ENCODE results near the gene HCFC2. TPM values are rescaled to one million over a fixed set of nuclear protein-coding genes. Genes with fewer than 3 reads are reported as not detected.

HCFC2 gene
- total RNA-seq, 2 donors from 2014 or later, result 14.5 to 15.8 TPM

DNA sequence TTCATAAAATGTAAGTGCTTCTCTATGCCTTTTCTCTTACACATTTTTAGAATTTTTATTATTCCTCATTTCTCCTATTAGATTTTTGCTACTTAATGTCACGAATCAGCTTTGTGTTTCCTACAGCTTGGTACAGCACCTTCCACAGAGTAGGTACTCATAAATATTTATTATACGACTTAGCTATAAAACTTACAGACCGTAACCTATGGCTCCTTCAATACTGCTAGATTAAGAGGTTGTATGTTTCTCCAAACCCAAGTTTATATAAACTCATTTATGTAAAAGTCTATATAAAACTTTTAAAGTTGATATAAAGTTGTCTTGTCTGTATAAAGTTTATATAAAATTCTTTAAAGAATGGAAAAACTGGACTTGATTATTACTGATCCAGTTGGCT is 62.2 kb downstream of the HCFC2 start:
- intact Hi-C loops (cut with DNase I), result no loop called here
- Histone ChIP-seq H3K4me1 (peaks cover 9% of the 10 kb centered on the region), H3K27me3 (no peaks in the 10 kb centered on the region), H3K9me3 (no peaks in the 10 kb centered on the region), H3K4me3 (no peak overlapping the region), H3K27ac (no peak overlapping the region), H3K36me3 (replicated peaks in 1 of 2; ENCODE audit: insufficient read depth in 1 of 2, low read depth in 2 of 2) (peaks cover 0 to 9% of the 10 kb centered on the region in 2 donors)
- TF ChIP-seq, protein P1, sequence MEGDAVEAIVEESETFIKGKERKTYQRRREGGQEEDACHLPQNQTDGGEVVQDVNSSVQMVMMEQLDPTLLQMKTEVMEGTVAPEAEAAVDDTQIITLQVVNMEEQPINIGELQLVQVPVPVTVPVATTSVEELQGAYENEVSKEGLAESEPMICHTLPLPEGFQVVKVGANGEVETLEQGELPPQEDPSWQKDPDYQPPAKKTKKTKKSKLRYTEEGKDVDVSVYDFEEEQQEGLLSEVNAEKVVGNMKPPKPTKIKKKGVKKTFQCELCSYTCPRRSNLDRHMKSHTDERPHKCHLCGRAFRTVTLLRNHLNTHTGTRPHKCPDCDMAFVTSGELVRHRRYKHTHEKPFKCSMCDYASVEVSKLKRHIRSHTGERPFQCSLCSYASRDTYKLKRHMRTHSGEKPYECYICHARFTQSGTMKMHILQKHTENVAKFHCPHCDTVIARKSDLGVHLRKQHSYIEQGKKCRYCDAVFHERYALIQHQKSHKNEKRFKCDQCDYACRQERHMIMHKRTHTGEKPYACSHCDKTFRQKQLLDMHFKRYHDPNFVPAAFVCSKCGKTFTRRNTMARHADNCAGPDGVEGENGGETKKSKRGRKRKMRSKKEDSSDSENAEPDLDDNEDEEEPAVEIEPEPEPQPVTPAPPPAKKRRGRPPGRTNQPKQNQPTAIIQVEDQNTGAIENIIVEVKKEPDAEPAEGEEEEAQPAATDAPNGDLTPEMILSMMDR (IDR thresholded peaks at IDR 0.05), result no peak
- TF ChIP-seq POLR2A (IDR thresholded peaks at IDR 0.05), result no peak
- ATAC-seq (no peak), DNase-seq (no peak)
- 93 to 95% methylated on average over 3 of the region's 3 CpGs for WGBS, 2 donors

DNA sequence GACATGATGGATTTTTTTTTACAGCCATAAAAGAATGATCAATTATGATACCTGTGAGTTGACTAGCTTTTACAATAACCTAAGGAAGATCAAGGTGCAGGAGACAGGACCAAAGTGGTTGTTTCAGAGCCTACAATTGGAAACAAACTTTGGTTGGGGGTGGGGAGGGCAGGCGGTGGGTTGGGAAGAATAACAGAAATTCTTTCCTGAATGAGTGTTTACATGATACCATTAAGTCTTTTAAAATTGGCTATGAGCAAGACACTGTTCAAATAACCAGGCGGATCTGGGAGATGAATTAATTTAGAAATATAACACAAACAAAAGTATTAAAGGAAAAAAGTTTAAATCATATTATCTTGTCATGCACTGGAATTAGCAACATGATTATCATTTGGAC is 66.4 kb downstream of the HCFC2 start:
- TF ChIP-seq POLR2A (IDR thresholded peaks at IDR 0.05), result no peak
- TF ChIP-seq, protein P1 (IDR thresholded peaks at IDR 0.05), result no peak
- H3K4me3 ChIP-seq, result no peak overlapping the region
- ATAC-seq (no peak), DNase-seq (no peak)
- peaks cover 34% of the 10 kb centered on the region for H3K4me1 ChIP-seq
- H3K27ac ChIP-seq, result no peak overlapping the region
- WGBS, 2 donors, result 57 to 69% methylated on average over 2 of the region's 2 CpGs
- H3K36me3 ChIP-seq (replicated peaks in 1 of 2; ENCODE audit: insufficient read depth in 1 of 2, low read depth in 2 of 2), result peaks cover 0 to 6% of the 10 kb centered on the region in 2 donors
- H3K27me3 ChIP-seq, result no peaks in the 10 kb centered on the region
- intact Hi-C loops (cut with DNase I), result no loop called here
- no peaks in the 10 kb centered on the region for H3K9me3 ChIP-seq

DNA sequence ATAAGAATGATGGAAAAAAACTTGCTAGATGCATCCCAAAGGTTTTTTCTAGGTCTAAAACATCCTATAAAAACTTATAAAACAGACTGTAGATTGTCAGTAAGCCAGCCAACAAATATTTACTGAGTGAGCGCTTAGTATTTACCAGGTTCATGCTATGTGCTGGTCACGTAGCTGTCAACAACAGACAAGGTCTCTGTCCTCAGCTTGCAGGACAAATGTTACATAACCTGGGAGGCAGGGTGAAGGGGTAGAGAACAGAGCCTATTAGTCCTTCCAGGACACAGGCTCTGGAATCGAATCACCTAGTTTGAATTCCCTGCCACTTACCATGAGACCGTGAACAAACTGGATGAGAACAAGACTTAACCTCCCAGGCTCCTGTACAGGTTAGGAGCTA is 67.3 kb downstream of the HCFC2 start:
- Histone ChIP-seq H3K36me3 (replicated peaks in 1 of 2; ENCODE audit: insufficient read depth in 1 of 2, low read depth in 2 of 2) (peaks cover 0 to 6% of the 10 kb centered on the region in 2 donors), H3K4me3 (no peak overlapping the region), H3K4me1 (peaks cover 41% of the 10 kb centered on the region), H3K27me3 (no peaks in the 10 kb centered on the region), H3K9me3 (no peaks in the 10 kb centered on the region), H3K27ac (no peak overlapping the region)
- ATAC-seq, result no peak
- 56 to 58% methylated on average over 4 of the region's 4 CpGs for WGBS, 2 donors
- TF ChIP-seq, protein P1 (IDR thresholded peaks at IDR 0.05), result no peak
- TF ChIP-seq POLR2A (IDR thresholded peaks at IDR 0.05), result no peak
- intact Hi-C loops (cut with DNase I), result no loop called here
- no peak for DNase-seq

DNA sequence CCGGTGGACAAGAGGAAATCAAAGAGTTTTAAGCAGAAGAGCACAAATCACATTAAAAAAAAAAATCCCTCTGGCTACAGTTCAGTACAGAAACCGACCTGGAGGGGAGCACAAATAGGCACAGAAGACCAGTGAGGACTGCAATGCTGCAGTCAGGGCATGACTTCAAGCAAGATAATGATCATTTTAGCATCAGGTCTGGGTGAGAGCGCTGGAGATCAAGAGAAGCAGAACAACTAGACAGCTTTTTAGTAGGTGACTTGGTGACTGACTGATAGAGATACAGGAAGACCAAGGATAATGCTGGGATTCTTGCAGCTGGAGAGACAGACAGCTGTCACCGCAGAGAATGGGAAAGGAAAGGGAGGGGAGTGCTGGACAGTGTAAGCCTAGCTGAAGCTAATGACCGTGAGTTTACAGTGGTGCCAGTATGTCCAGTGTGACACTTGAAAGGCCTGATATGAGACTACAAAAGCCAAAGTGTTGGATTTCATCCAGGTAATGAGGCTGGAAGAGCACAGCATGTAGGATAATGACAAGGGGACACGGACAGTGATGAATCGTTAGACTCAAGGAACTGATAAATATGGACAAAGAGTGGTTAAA is 68.1 kb downstream of the HCFC2 start:
- H3K27me3 ChIP-seq, result no peaks in the 10 kb centered on the region
- H3K36me3 ChIP-seq (replicated peaks in 1 of 2; ENCODE audit: insufficient read depth in 1 of 2, low read depth in 2 of 2), result peaks cover 0 to 6% of the 10 kb centered on the region in 2 donors
- ATAC-seq (no peak), DNase-seq (no peak)
- WGBS, 2 donors, result 72 to 73% methylated on average over 7 of the region's 7 CpGs
- H3K9me3 ChIP-seq, result no peaks in the 10 kb centered on the region
- TF ChIP-seq POLR2A (IDR thresholded peaks at IDR 0.05), result no peak
- TF ChIP-seq, protein P1 (IDR thresholded peaks at IDR 0.05), result no peak
- intact Hi-C loops (cut with DNase I), result no loop called here
- no peak overlapping the region for H3K27ac ChIP-seq
- H3K4me1 ChIP-seq, result peaks cover 46% of the 10 kb centered on the region
- H3K4me3 ChIP-seq, result no peak overlapping the region

DNA sequence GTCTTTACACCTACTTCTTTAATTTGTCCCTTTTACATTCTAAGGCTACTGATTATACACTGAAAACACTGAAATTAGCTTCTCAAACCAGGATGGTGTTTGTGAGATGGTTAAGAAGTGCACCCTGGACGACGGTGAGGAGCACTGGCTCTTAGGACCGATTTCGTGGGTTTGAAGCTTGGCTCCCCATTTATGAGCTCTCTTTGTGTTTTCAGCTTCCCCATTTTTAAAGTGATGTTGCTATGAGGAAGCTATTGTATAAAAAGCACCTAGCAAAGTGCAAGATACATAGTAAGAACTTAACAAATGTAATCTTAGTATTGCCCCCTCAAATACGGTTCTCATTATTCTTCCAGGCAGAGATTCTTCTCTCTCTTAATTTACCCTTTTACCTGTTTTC is 69.0 kb downstream of the HCFC2 start:
- TF ChIP-seq, protein P1 (IDR thresholded peaks at IDR 0.05), result no peak
- ATAC-seq, result no peak
- intact Hi-C loops (cut with DNase I), result no loop called here
- no peak for DNase-seq
- Histone ChIP-seq H3K4me3 (no peak overlapping the region), H3K9me3 (no peaks in the 10 kb centered on the region), H3K4me1 (peaks cover 46% of the 10 kb centered on the region), H3K36me3 (replicated peaks in 1 of 2; ENCODE audit: insufficient read depth in 1 of 2, low read depth in 2 of 2) (peaks cover 0 to 4% of the 10 kb centered on the region in 2 donors), H3K27me3 (no peaks in the 10 kb centered on the region), H3K27ac (no peak overlapping the region)
- 85 to 92% methylated on average over 5 of the region's 5 CpGs for WGBS, 2 donors
